Peyer's patch (tissue), 4 donors: ENCODE measurements around the gene AHCTF1. TPM values are rescaled to one million over a fixed set of nuclear protein-coding genes. Genes with fewer than 3 reads are reported as not detected.

Experiments used
- DNase-seq, 3 donors: peaks; one replicate each; pipeline ENCODE4 v3.0.0-alpha.2; 2017 to 2019
- H3K27ac ChIP-seq, 4 donors: fragments of 200-600 bp; sonication (generic); one replicate each; pipeline ENCODE4 v1.5.1; 2016 to 2019
- H3K27me3 ChIP-seq, 2 donors: fragments of 200-600 bp; sonication (generic); one replicate each; pipeline ENCODE4 v1.5.1; 2019
- H3K36me3 ChIP-seq, 3 donors: fragments of 200-600 bp; sonication (generic); one replicate each; pipeline ENCODE4 v1.5.1; 2016 to 2019
- H3K4me1 ChIP-seq, 4 donors: fragments of 200-600 bp; sonication (generic); one replicate each; pipeline ENCODE4 v1.5.1; 2016 to 2019
- H3K4me3 ChIP-seq, 4 donors: fragments of 200-600 bp; sonication (generic); 1 replicate in 3 of 4; 2 replicates in 1 of 4; pipeline ENCODE4 v1.5.1; 2016 to 2019; ENCODE audit warnings: mild to moderate bottlenecking in 1 of 4
- H3K9me3 ChIP-seq, 4 donors: fragments of 200-600 bp; sonication (generic); one replicate each; pipeline ENCODE4 v1.5.1; 2016 to 2019; ENCODE audit warnings: mild to moderate bottlenecking in 1 of 4
- POLR2A ChIP-seq, 2 donors: fragments of 450-650 bp; IDR thresholded peaks; one replicate each; pipeline ENCODE4 v1.5.1; 2017; ENCODE audit warnings: antibody characterized with exemption in 2 of 2, mild to moderate bottlenecking in 2 of 2, moderate library complexity in 2 of 2
- total RNA-seq, 4 donors: library from RNA; depleted of rRNA; stranded (reverse); fragments of >200 nt; gene quantifications; one replicate each; pipeline ENCODE4 v1.1.0, GENCODE V29; 2016
- TF ChIP-seq, protein P1 (sequence below), 6 experiments: fragments of 450-650 bp in 4 of 6; fragments of 200-600 bp in 2 of 6; sonication (generic) in 1 of 6; IDR thresholded peaks; one replicate each; pipeline ENCODE4 v1.5.1; 2017 to 2019; ENCODE audit warnings: antibody characterized with exemption in 6 of 6, mild to moderate bottlenecking in 3 of 6, moderate library complexity in 1 of 6

The AHCTF1 gene
- total RNA-seq, 4 donors from 2014 or later, result 20.3 to 51.2 (median 29.9) TPM

DNA sequence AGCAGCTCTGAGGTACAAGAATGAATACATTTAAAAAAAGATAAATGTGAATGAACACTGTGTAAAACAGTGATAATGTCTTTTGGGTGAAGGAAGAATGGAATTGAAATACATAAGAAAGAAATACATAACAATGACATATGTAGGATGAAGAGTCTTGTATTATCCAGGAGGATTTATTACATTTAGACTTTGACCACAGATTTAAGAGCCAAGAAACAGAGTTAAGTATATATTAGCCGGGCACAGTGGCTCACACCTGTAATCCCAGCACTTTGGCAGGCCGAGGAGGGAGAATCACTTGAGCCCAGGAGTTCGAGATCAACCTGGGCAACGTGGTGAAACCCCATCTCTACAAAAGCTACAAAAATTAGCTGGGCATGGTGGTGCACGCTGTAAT lies 127.9 kb downstream of the AHCTF1 start:
- Histone ChIP-seq H3K36me3 (no peaks in the 10 kb centered on the region), H3K27ac (no peak overlapping the region), H3K4me3 (no peak overlapping the region), H3K27me3 (no peaks in the 10 kb centered on the region), H3K4me1 (no peaks in the 10 kb centered on the region), H3K9me3 (no peaks in the 10 kb centered on the region)
- TF ChIP-seq POLR2A (IDR thresholded peaks at IDR 0.05), result no peak
- TF ChIP-seq, protein P1, sequence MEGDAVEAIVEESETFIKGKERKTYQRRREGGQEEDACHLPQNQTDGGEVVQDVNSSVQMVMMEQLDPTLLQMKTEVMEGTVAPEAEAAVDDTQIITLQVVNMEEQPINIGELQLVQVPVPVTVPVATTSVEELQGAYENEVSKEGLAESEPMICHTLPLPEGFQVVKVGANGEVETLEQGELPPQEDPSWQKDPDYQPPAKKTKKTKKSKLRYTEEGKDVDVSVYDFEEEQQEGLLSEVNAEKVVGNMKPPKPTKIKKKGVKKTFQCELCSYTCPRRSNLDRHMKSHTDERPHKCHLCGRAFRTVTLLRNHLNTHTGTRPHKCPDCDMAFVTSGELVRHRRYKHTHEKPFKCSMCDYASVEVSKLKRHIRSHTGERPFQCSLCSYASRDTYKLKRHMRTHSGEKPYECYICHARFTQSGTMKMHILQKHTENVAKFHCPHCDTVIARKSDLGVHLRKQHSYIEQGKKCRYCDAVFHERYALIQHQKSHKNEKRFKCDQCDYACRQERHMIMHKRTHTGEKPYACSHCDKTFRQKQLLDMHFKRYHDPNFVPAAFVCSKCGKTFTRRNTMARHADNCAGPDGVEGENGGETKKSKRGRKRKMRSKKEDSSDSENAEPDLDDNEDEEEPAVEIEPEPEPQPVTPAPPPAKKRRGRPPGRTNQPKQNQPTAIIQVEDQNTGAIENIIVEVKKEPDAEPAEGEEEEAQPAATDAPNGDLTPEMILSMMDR (IDR thresholded peaks at IDR 0.05), result no peak
- no peak for DNase-seq

DNA sequence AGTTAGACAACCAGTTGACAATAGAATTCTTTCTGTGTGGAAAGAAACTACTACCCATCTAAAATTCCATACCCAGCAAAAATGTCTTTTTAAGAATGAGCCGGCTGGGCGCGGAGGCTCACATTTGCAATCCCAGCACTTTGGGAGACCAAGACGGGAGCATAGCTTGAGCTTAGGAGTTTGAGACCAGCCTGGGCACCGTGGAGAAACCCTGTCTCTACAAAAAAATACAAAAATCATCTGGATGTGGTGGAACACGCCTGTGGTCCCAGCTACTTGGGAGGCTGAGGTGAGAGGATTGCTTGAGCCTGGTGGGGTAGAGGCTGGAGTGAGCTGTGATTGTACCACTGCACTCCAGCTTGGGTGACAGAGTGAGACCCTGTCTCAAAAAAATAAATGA lies 128.4 kb downstream of the AHCTF1 start:
- H3K36me3 ChIP-seq, result no peaks in the 10 kb centered on the region
- no peak overlapping the region for H3K4me3 ChIP-seq
- no peaks in the 10 kb centered on the region for H3K9me3 ChIP-seq
- no peaks in the 10 kb centered on the region for H3K4me1 ChIP-seq
- no peak overlapping the region for H3K27ac ChIP-seq
- no peaks in the 10 kb centered on the region for H3K27me3 ChIP-seq
- TF ChIP-seq, protein P1 (IDR thresholded peaks at IDR 0.05), result no peak
- no peak for TF ChIP-seq POLR2A (IDR thresholded peaks at IDR 0.05)
- no peak for DNase-seq

DNA sequence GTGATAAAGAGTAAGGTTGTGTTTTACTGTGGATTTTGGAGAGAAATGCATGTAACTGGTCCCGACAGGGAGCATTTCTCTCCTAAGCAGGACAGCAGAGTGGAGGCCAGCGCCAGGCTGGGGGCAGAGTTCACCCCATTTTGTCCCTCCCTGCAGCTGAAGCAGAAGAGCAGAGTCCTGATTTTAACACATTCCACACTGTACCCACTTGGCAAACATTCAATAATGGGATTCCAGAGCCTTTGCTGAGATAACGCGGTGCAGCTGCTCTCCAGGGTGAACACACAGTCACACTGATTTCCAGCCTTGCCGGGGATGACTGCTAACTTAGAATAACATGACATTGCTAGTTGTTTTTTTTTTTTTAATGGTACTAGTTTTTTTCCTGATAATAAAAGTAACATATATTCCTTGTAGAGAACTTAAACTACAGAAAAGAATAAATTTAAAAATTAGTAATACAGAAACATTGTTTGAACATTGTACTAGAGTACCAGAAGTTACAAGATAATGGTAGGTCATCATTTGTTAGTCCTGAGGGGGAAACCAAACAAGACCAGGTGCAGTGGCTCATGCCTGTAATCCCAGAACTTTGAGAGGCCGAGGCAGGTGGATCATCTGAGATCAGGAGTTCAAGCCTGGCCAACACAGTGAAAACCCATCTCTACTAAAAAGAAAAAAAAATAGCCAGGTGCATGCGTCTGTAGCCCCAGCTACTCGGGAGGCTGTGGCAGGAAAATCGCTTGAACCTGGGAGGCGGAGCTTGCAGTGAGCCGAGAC lies 130.3 kb downstream of the AHCTF1 start:
- H3K4me3 ChIP-seq, result no peak overlapping the region
- no peak overlapping the region for H3K27ac ChIP-seq
- no peaks in the 10 kb centered on the region for H3K4me1 ChIP-seq
- TF ChIP-seq, protein P1 (IDR thresholded peaks at IDR 0.05), result no peak
- TF ChIP-seq POLR2A (IDR thresholded peaks at IDR 0.05), result no peak
- H3K36me3 ChIP-seq, result no peaks in the 10 kb centered on the region
- H3K9me3 ChIP-seq, result no peaks in the 10 kb centered on the region
- no peak for DNase-seq
- no peaks in the 10 kb centered on the region for H3K27me3 ChIP-seq

DNA sequence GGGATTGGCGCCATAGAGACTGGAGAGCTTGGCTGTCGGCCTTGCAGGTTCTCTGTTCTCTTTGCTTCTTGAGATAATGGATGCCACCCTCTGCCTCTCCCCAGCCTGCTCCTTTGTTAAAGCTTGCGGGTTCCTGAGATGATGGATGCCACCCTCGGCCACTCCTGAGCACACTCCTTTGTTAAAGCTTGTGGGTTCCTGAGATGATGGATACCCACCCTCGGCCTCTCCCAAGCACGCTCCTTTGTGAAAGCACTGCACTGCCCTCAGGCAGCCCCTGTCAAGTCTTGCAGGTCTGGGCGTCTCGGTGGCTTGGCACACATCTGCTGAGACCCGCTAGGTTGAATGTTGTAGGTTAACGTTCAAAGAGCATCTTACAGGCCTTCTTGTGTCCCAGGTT lies 131.0 kb downstream of the AHCTF1 start:
- Histone ChIP-seq H3K27ac (no peak overlapping the region), H3K4me3 (no peak overlapping the region), H3K9me3 (no peaks in the 10 kb centered on the region), H3K27me3 (no peaks in the 10 kb centered on the region), H3K36me3 (no peaks in the 10 kb centered on the region), H3K4me1 (no peaks in the 10 kb centered on the region)
- DNase-seq, result no peak
- no peak for TF ChIP-seq POLR2A (IDR thresholded peaks at IDR 0.05)
- TF ChIP-seq, protein P1 (IDR thresholded peaks at IDR 0.05), result no peak

DNA sequence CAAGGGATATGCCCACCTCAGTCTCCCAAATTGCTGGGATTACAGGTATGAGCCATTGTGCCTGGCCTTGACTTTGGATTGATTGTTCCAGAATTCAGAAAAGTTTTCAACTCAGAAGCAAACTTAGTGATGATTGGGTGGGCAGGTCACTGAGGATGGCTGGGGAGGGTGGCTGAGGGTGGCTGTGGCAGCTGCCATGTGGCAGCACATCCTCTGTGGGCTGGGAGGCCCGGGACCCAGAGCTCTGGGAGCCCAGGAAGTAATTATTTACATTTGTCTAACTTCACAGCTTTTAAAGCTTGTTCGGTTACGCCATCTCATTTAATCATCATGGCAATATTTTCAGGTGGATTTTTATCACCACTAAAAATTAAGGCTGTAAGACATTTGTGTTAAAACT lies 131.4 kb downstream of the AHCTF1 start:
- no peaks in the 10 kb centered on the region for H3K36me3 ChIP-seq
- H3K27me3 ChIP-seq, result no peaks in the 10 kb centered on the region
- no peak overlapping the region for H3K27ac ChIP-seq
- peaks cover 0 to under 1% (median 0%) of the 10 kb centered on the region in 4 donors for H3K4me1 ChIP-seq
- no peaks in the 10 kb centered on the region for H3K9me3 ChIP-seq
- no peak for DNase-seq
- TF ChIP-seq, protein P1 (IDR thresholded peaks at IDR 0.05), result no peak
- TF ChIP-seq POLR2A (IDR thresholded peaks at IDR 0.05), result no peak
- H3K4me3 ChIP-seq, result no peak overlapping the region
